DOHH2 (cell line): ENCODE data around the gene SLCO3A1.

Experiments used
- EZH2phosphoT487 ChIP-seq: fragments of 200-600 bp; sonication (generic); IDR thresholded peaks from 2 replicates; pipeline ENCODE4 v1.6.1; 2017; ENCODE audit warnings: borderline replicate concordance, mild to moderate bottlenecking, antibody characterized with exemption, low read length, moderate library complexity, mixed read lengths
- TF ChIP-seq, protein P1 (sequence below): fragments of 200-600 bp; sonication (generic); IDR thresholded peaks from one replicate; pipeline ENCODE4 v1.5.1; 2014; ENCODE audit warnings: antibody characterized with exemption, mild to moderate bottlenecking, low read depth, low read length; ENCODE audit not compliant: poor library complexity, severe bottlenecking

DNA sequence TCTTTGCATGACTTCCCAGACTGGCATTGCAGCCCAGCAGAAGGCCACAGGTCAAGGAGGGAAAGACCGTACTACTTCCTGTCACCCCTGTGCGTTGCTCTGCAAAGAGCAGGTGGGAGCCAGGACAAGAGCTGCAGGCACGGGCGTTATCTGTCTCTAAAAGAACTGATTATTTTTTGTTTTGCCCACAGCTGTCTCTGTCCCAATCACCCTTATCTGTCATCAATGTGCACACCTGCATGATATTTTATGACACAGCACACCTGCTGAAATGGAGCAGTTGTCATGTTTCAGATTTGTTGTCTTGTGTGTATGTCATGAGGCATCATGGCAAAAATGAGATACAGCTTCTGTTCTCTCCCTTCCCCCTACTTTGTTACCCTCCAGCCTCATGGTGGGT lies 58.8 kb downstream of the SLCO3A1 start:
- TF ChIP-seq, protein P1, sequence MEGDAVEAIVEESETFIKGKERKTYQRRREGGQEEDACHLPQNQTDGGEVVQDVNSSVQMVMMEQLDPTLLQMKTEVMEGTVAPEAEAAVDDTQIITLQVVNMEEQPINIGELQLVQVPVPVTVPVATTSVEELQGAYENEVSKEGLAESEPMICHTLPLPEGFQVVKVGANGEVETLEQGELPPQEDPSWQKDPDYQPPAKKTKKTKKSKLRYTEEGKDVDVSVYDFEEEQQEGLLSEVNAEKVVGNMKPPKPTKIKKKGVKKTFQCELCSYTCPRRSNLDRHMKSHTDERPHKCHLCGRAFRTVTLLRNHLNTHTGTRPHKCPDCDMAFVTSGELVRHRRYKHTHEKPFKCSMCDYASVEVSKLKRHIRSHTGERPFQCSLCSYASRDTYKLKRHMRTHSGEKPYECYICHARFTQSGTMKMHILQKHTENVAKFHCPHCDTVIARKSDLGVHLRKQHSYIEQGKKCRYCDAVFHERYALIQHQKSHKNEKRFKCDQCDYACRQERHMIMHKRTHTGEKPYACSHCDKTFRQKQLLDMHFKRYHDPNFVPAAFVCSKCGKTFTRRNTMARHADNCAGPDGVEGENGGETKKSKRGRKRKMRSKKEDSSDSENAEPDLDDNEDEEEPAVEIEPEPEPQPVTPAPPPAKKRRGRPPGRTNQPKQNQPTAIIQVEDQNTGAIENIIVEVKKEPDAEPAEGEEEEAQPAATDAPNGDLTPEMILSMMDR, result no peak
- TF ChIP-seq EZH2phosphoT487, result no peak
